Body of pancreas (tissue), 4 donors: Measurements from ENCODE around the gene NCL. TPM values are rescaled to one million over a fixed set of nuclear protein-coding genes. Genes with fewer than 3 reads are reported as not detected.

Experiments
- ATAC-seq: fragments of 150-250 bp; one replicate; pipeline ENCODE4 v1.9.1; 2016
- DNase-seq, 4 donors: peaks; one replicate each; pipeline ENCODE4 v3.0.0-alpha.2; 2019
- H3K27ac ChIP-seq, 4 donors: fragments of 200-600 bp; sonication (generic); 1 replicate in 3 of 4; 2 replicates in 1 of 4; pipeline versions ENCODE4 v1.5.1 to v1.6.1; 2016 to 2019; ENCODE audit warnings: mild to moderate bottlenecking in 1 of 4, mixed read lengths in 1 of 4, moderate library complexity in 1 of 4
- H3K27me3 ChIP-seq, 2 donors: fragments of 200-600 bp; sonication (generic); one replicate each; pipeline ENCODE4 v1.6.0; 2016; ENCODE audit warnings: mild to moderate bottlenecking in 1 of 2
- H3K36me3 ChIP-seq, 2 donors: fragments of 200-600 bp; sonication (generic); replicated peaks in 1 of 2; 2 replicates each; pipeline ENCODE4 v1.5.1; 2016; ENCODE audit warnings: low read depth in 2 of 2; ENCODE audit not compliant: insufficient read depth in 1 of 2
- H3K4me1 ChIP-seq: fragments of 200-600 bp; sonication (generic); one replicate; pipeline ENCODE4 v1.6.0; 2016
- H3K4me3 ChIP-seq, 2 donors: fragments of 200-600 bp; sonication (generic); 1 replicate in 1 of 2; 2 replicates in 1 of 2; pipeline ENCODE4 v1.5.1; 2016 to 2019
- H3K9me3 ChIP-seq, 3 donors: fragments of 200-600 bp; sonication (generic); 1 replicate in 2 of 3; 2 replicates in 1 of 3; pipeline ENCODE4 v1.5.1; 2016
- POLR2A ChIP-seq, 3 donors: fragments of 450-650 bp; IDR thresholded peaks; one replicate each; pipeline ENCODE4 v1.6.1; 2016; ENCODE audit warnings: antibody characterized with exemption in 3 of 3, mild to moderate bottlenecking in 2 of 3
- WGBS, 2 donors: methylation state at CpG; one replicate each; pipeline ENCODE4 v1.1.5; 2017; 5-methylcytosine and 5-hydroxymethylcytosine counted together
- intact Hi-C: fragments of 100-400 bp; cut with DNase I; formaldehyde crosslinking; loops from one replicate; pipeline ENCODE4 v1.15.1; 2023
- total RNA-seq, 2 donors: library from RNA; depleted of rRNA; stranded (reverse); fragments of >200 nt; gene quantifications; one replicate each; pipeline ENCODE4 v1.1.0, GENCODE V29; 2016
- TF ChIP-seq, protein P1 (sequence below), 7 experiments: fragments of 450-650 bp in 4 of 7; fragments of 200-600 bp in 3 of 7; sonication (generic) in 3 of 7; IDR thresholded peaks; one replicate each; pipeline ENCODE4 v1.5.1; 2016 to 2019; ENCODE audit warnings: antibody characterized with exemption in 7 of 7

Gene NCL
- total RNA-seq, 2 donors from 2014 or later, result 108 to 159 TPM

DNA sequence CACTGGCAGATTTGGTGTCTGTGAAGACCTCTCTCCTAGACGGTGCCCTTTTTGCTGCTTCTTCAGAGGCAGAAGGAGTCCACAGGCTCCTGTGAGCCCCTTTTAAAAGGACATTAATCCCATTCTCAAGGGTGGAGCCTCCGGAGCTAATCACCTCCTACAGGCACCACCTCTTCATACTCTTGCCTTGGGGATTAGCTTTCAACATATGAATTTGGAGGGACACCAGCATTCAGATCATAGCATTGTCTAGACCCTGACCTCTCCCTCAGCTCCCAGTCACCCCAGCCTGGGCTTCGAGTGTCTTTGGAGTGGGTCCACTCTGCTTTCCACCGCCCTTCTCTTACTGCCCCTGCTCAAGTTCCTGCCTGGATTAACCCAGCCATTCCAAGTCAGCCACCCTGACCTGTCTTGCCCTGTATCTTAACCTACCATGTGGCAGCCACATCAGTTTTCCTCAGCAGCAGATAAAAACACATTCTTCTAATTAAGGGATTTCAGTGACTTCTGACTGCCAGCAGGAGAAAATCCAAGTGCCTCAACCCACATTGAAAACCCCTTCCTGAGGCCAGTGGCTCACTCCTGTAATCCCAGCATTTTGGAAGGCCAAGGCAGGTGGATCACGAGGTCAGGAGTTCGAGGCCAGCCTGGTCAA lies 6.1 kb upstream of the NCL start:
- intact Hi-C loops, result no loop called here
- ATAC-seq, result no peak
- peaks cover 4% of the 10 kb centered on the region for H3K4me1 ChIP-seq
- no peaks in the 10 kb centered on the region for H3K27me3 ChIP-seq
- TF ChIP-seq, protein P1, sequence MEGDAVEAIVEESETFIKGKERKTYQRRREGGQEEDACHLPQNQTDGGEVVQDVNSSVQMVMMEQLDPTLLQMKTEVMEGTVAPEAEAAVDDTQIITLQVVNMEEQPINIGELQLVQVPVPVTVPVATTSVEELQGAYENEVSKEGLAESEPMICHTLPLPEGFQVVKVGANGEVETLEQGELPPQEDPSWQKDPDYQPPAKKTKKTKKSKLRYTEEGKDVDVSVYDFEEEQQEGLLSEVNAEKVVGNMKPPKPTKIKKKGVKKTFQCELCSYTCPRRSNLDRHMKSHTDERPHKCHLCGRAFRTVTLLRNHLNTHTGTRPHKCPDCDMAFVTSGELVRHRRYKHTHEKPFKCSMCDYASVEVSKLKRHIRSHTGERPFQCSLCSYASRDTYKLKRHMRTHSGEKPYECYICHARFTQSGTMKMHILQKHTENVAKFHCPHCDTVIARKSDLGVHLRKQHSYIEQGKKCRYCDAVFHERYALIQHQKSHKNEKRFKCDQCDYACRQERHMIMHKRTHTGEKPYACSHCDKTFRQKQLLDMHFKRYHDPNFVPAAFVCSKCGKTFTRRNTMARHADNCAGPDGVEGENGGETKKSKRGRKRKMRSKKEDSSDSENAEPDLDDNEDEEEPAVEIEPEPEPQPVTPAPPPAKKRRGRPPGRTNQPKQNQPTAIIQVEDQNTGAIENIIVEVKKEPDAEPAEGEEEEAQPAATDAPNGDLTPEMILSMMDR (IDR thresholded peaks at IDR 0.05), result no peak
- TF ChIP-seq POLR2A (IDR thresholded peaks at IDR 0.05), result no peak
- H3K4me3 ChIP-seq, result no peak overlapping the region
- no peaks in the 10 kb centered on the region for H3K36me3 ChIP-seq
- H3K27ac ChIP-seq, result no peak overlapping the region
- H3K9me3 ChIP-seq, result no peaks in the 10 kb centered on the region
- 65 to 67% methylated on average over 6 of the region's 6 CpGs for WGBS, 2 donors
- DNase-seq, result no peak

DNA sequence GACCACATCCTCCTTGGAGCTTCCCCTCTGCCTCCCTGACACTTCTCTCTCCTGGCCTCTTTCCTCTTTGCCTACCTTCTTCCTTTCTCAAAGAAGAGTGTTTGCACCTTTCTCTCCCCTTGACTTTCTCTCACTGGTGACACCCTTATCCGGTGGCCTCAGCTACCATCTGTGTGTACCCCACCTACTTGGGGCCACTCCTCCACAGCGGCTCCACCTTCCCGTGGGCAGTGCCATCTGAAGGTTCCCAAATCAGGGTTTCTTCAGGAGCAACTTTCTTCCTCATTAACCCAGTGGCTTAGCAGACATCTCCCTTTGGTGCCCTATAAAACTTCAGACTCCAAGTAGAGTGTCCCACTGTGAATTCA lies 5.3 kb upstream of the NCL start:
- TF ChIP-seq, protein P1 (IDR thresholded peaks at IDR 0.05), result no peak
- no peaks in the 10 kb centered on the region for H3K9me3 ChIP-seq
- no peaks in the 10 kb centered on the region for H3K27me3 ChIP-seq
- ATAC-seq (no peak), DNase-seq (no peak)
- H3K36me3 ChIP-seq, result no peaks in the 10 kb centered on the region
- H3K27ac ChIP-seq, result no peak overlapping the region
- H3K4me1 ChIP-seq, result peaks cover 7% of the 10 kb centered on the region
- intact Hi-C loops, result no loop called here
- no peak overlapping the region for H3K4me3 ChIP-seq
- 41 to 76% methylated on average over 3 of the region's 3 CpGs for WGBS, 2 donors

DNA sequence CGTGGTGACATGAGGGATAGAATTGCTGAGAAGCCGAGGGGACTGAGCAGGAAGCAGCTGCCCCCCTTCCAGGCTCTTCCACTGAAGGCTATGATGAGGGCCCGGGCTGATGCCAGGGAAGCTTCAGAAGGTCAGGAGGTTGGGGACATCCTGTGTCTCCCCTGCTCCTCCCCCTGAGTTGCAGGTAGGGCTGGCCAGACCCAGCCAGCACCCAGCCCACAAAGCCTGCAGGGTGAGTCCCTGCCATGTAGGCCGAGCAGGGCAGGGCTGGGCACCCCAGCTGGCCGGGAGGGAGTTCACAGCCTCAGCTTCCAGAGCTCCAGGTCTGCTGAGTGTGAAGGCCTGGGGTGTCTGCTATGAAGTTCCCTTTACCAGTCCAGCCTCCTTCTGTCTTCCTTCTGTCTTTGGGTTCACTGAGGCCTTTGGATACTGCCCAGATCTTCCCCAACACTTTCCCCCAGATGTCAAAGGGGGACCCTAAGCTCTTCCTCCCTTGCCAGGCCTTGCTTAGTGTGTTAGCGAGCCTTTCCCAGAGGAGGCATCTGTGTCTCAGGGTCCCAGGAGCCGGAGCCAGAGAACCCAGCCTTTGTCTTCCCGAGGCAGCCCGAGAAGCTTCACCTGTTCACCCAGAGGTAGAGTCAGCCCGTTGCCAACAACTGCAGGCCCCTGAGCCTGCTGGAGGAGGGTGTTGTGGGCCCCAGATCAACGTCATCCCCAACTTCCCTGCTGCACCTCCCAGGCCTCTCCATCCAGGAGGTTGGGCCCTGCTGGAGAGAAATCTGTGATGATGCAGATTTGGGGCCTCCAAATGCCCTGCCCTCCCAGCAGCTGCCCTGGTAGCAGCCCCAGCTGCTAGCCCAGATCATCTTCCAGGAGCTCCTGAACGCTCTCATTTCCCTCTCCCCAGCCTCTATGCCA lies 3.6 kb upstream of the NCL start:
- intact Hi-C loops, result no loop called here
- 78 to 85% methylated on average over 6 to 12 of the region's 12 CpGs for WGBS, 2 donors
- no peaks in the 10 kb centered on the region for H3K9me3 ChIP-seq
- H3K36me3 ChIP-seq, result no peaks in the 10 kb centered on the region
- H3K4me3 ChIP-seq, result no peak overlapping the region
- DNase-seq, result no peak
- H3K27ac ChIP-seq, result no peak overlapping the region
- no peak for TF ChIP-seq POLR2A (IDR thresholded peaks at IDR 0.05)
- TF ChIP-seq, protein P1 (IDR thresholded peaks at IDR 0.05), result no peak
- H3K4me1 ChIP-seq, result peaks cover 12% of the 10 kb centered on the region
- no peak for ATAC-seq
- H3K27me3 ChIP-seq, result no peaks in the 10 kb centered on the region

- 85 to 90% methylated on average over 4 of the region's 4 CpGs for WGBS, 2 donors
- peaks cover 20% of the 10 kb centered on the region for H3K4me1 ChIP-seq
- intact Hi-C loops, result no loop called here
These were observed 2.8 kb upstream of the NCL start for GRCh38 chr2:231467016-231467545.

More at GRCh38 chr2:231467016-231467545, 2.8 kb upstream of the NCL start:
- TF ChIP-seq, protein P1 (IDR thresholded peaks at IDR 0.05), result no peak
- TF ChIP-seq POLR2A (IDR thresholded peaks at IDR 0.05), result no peak
- ATAC-seq (no peak), DNase-seq (no peak)
- Histone ChIP-seq H3K27ac (no peak overlapping the region), H3K36me3 (peaks cover 0 to 4% of the 10 kb centered on the region in 2 donors), H3K9me3 (no peaks in the 10 kb centered on the region), H3K27me3 (no peaks in the 10 kb centered on the region), H3K4me3 (no peak overlapping the region)
